Endothelial cell of umbilical vein (primary cell): ENCODE results near the gene MMP24. TPM values are rescaled to one million over a fixed set of nuclear protein-coding genes. Genes with fewer than 3 reads are reported as not detected.
"Not testable (repeated sequence)": the region's sequence is repeated elsewhere in the genome, so short reads cannot be mapped to it uniquely, and the experiment has no call there.

Source experiments
- BruUV-seq: library from RNA; stranded (reverse); fragments of 400-500 nt; replicated peaks from 2 replicates; lab custom pipeline; 2021; lab: Mats Ljungman, UMichigan
- CTCF ChIA-PET: fragments of 300-600, 350-600 bp; sonication (Branson Sonifier 250); formaldehyde crosslinking; loops from one replicate; lab custom pipeline; 2021; ENCODE audit warnings: antibody characterized with exemption, inconsistent platforms; lab: Charles Lee
- POLR2A ChIA-PET: fragments of 300-600, 350-600 bp; sonication (Branson Sonifier 250); formaldehyde crosslinking; loops from one replicate; lab custom pipeline; 2021; ENCODE audit warnings: antibody characterized with exemption, inconsistent platforms; lab: Charles Lee
- DNase-seq: peaks from one replicate; pipeline ENCODE4 v3.0.0-alpha.2; 2011; ENCODE audit warnings: low read depth, low spot score
- FAIRE-seq: peaks from 2 replicates; lab custom pipeline; 2011; peaks lifted over from hg19 to GRCh38; lab: Jason Lieb, UNC
- H2AFZ ChIP-seq: 2 replicates; pipeline ENCODE4 v1.6.0; 2012; ENCODE audit warnings: low read depth, low read length, control low read depth, inconsistent platforms
- H3K27ac ChIP-seq: 2 replicates; pipeline ENCODE4 v1.5.1; 2011; ENCODE audit warnings: low read depth, mild to moderate bottlenecking, control low read depth, low read length, moderate library complexity; ENCODE audit not compliant: insufficient read depth
- H3K27me3 ChIP-seq, 2 experiments: 2 replicates each; pipeline versions ENCODE4 v1.6.0 to v1.6.1; 2011; ENCODE audit warnings: low read length in 2 of 2, mixed read lengths in 1 of 2; ENCODE audit not compliant: control insufficient read depth in 2 of 2, insufficient read depth in 2 of 2
- H3K36me3 ChIP-seq, 2 experiments: 2 replicates in 1 of 2; 3 replicates in 1 of 2; pipeline ENCODE4 v1.5.1; 2011; ENCODE audit warnings: low read length in 2 of 2, mild to moderate bottlenecking in 1 of 2, moderate library complexity in 1 of 2; ENCODE audit not compliant: control insufficient read depth in 2 of 2, insufficient read depth in 2 of 2; ENCODE audit errors: extremely low read depth in 1 of 2
- H3K4me1 ChIP-seq: 3 replicates; pipeline ENCODE4 v1.5.1; 2011; ENCODE audit warnings: mild to moderate bottlenecking, low read length; ENCODE audit not compliant: control insufficient read depth, insufficient read depth; ENCODE audit errors: extremely low read depth
- H3K4me2 ChIP-seq: 2 replicates; pipeline ENCODE4 v1.6.1; 2011; ENCODE audit warnings: low read length, control low read depth, mixed read lengths; ENCODE audit not compliant: insufficient read depth
- H3K4me3 ChIP-seq, 3 experiments: fragments of 200-600 bp in 1 of 3; sonication (generic), shearing (Covaris generic) in 1 of 3; replicated peaks in 1 of 3; 2 replicates each; pipeline ENCODE4 v1.5.1; 2011 to 2016; ENCODE audit warnings: control low read depth in 3 of 3, low read length in 3 of 3, mild to moderate bottlenecking in 2 of 3, inconsistent platforms in 1 of 3, low read depth in 1 of 3, moderate library complexity in 1 of 3; ENCODE audit not compliant: insufficient read depth in 1 of 3
- H3K79me2 ChIP-seq: 2 replicates; pipeline ENCODE4 v1.6.0; 2012; ENCODE audit warnings: low read length, inconsistent platforms; ENCODE audit not compliant: control insufficient read depth, insufficient read depth
- H3K9ac ChIP-seq: replicated peaks from 2 replicates; pipeline ENCODE3; 2011; ENCODE audit warnings: low read length, control low read depth; ENCODE audit not compliant: insufficient read depth; ENCODE audit errors: extremely low read depth
- H3K9me1 ChIP-seq: replicated peaks from 3 replicates; pipeline ENCODE4 v1.6.0; 2011; ENCODE audit warnings: mild to moderate bottlenecking, low read length; ENCODE audit not compliant: control insufficient read depth, insufficient read depth; ENCODE audit errors: extremely low read depth
- H3K9me3 ChIP-seq: replicated peaks from 2 replicates; pipeline ENCODE4 v1.5.1; 2012; ENCODE audit warnings: low read length, inconsistent platforms; ENCODE audit not compliant: control insufficient read depth, insufficient read depth
- H4K20me1 ChIP-seq: replicated peaks from 2 replicates; pipeline ENCODE3; 2011; ENCODE audit warnings: mild to moderate bottlenecking, low read length; ENCODE audit not compliant: control insufficient read depth, insufficient read depth; ENCODE audit errors: extremely low read depth
- EZH2 ChIP-seq: IDR thresholded peaks from 2 replicates; pipeline ENCODE4 v1.6.1; 2012; ENCODE audit warnings: borderline replicate concordance, low read depth, mild to moderate bottlenecking, moderate library complexity, low read length, inconsistent platforms; ENCODE audit not compliant: severe bottlenecking
- FOS ChIP-seq: IDR thresholded peaks from 2 replicates; pipeline ENCODE4 v1.6.1; 2011; ENCODE audit warnings: mild to moderate bottlenecking, low read length, moderate library complexity, borderline replicate concordance; ENCODE audit not compliant: insufficient read depth
- MYC ChIP-seq: IDR thresholded peaks from one replicate; pipeline ENCODE4 v1.6.1; 2011; ENCODE audit warnings: mild to moderate bottlenecking, low read depth, low read length
- dilution Hi-C: fragments of 300-500 bp; cut with MboI; formaldehyde crosslinking; loops from one replicate; pipeline ENCODE4 v1.15.0; 2019; ENCODE audit warnings: low sequenced_read_pairs; ENCODE audit not compliant: extremely low pct_ligation_motif_present
- intact Hi-C: fragments of 100-400 bp; cut with micrococcal nuclease; formaldehyde crosslinking; loops from one replicate; pipeline ENCODE4 v1.10.0; 2022
- polyA plus RNA-seq, 4 experiments: library from polyadenylated mRNA; depleted of rRNA in 3 of 4; stranded (reverse) in 3 of 4; unstranded in 1 of 4; fragments of >200 nt; gene quantifications; 2 replicates each; pipeline versions ENCODE4 v1.2.1 to v1.2.3, GENCODE V29; 2011 to 2012; ENCODE audit warnings: missing spikeins in 1 of 4
- total RNA-seq: library from RNA; stranded (reverse); gene quantifications from 2 replicates; pipeline ENCODE4 v1.2.3, GENCODE V29; 2021

MMP24 gene
- total and polyA plus RNA-seq, 2 donors (not counting 3 experiments of a cell fraction or from before 2014, with no cell fraction given), result 0.27 to 0.54 TPM

DNA sequence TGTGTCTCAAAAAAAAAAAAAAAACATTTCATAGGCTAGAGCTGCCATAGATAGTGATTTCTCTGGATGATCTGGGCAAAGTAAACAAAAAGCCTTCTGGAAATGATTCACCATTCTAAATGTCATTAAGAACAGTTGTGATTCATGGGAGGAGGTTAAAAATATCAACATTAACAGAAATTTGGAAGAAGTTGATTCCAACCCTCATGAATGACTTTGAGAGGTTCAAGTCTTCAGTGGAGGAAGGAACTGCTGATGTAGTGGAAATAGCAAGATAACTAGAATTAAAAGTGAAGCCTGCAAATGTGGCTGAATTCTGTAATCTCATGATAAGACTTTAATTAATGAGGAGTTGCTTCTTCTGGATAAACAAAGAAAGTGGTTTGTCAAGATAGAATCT lies 26.8 kb upstream of the MMP24 start:
- H3K9ac ChIP-seq, result no peak overlapping the region
- no peaks in the 10 kb centered on the region for H4K20me1 ChIP-seq
- peaks cover 6% of the 10 kb centered on the region for H3K4me1 ChIP-seq
- intact Hi-C loops, result no loop called here
- ChIA-PET CTCF (interaction anchor here (1.3 kb wide), 1 partner anchor 104 kb away, joined by 3 read pairs; no protein-coding TSS in a partner anchor), POLR2A (no interaction called here)
- dilution Hi-C loops, result no loop called here
- H3K4me2 ChIP-seq, result no peak overlapping the region
- no peak overlapping the region for H3K4me3 ChIP-seq
- no peaks in the 10 kb centered on the region for H3K27me3 ChIP-seq
- FAIRE-seq (no peak), DNase-seq (no peak)
- H3K9me3 ChIP-seq, result peaks cover 2% of the 10 kb centered on the region
- no peak overlapping the region for H2AFZ ChIP-seq
- no peaks in the 10 kb centered on the region for H3K79me2 ChIP-seq
- no peaks in the 10 kb centered on the region for H3K36me3 ChIP-seq
- no peaks in the 10 kb centered on the region for H3K9me1 ChIP-seq
- H3K27ac ChIP-seq, result no peak overlapping the region
- BruUV-seq, result no TSS peak
- TF ChIP-seq FOS (peak; percentile 27), MYC (no peak)

DNA sequence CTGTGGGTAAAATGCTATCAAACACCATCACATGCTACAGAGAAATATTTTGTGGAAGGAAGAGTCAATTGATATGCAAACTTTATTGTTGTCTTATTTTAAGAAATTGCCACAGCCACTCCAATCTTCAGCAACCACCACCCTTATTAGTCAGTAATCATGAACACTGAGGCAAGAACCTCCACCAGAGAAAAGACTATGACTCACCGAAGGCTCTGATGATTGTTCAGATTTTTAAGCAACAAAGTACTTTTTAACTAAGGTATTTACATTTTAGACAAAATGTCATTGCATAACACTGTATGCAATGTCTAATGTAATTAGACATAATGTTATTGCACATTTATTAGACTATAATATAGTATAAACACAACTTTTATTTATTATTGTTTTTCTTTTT lies 26.2 kb upstream of the MMP24 start:
- Histone ChIP-seq H3K9me3 (peaks cover 2% of the 10 kb centered on the region), H3K4me2 (no peak overlapping the region), H3K9ac (no peak overlapping the region), H3K9me1 (no peaks in the 10 kb centered on the region), H3K36me3 (no peaks in the 10 kb centered on the region), H4K20me1 (no peaks in the 10 kb centered on the region), H2AFZ (no peak overlapping the region), H3K4me1 (peaks cover 6% of the 10 kb centered on the region), H3K79me2 (no peaks in the 10 kb centered on the region), H3K27ac (no peak overlapping the region), H3K4me3 (no peak overlapping the region), H3K27me3 (no peaks in the 10 kb centered on the region)
- no peak for DNase-seq
- ChIA-PET CTCF (interaction anchor here (2.8 kb wide), 1 partner anchor 55 kb away, joined by 14 read pairs; no protein-coding TSS in a partner anchor), POLR2A (no interaction called here)
- peak; percentile 59 for FAIRE-seq
- TF ChIP-seq EZH2 (no peak), FOS (peak; percentile 53)
- intact Hi-C loops, result no loop called here
- dilution Hi-C loops, result no loop called here
- no TSS peak for BruUV-seq

DNA sequence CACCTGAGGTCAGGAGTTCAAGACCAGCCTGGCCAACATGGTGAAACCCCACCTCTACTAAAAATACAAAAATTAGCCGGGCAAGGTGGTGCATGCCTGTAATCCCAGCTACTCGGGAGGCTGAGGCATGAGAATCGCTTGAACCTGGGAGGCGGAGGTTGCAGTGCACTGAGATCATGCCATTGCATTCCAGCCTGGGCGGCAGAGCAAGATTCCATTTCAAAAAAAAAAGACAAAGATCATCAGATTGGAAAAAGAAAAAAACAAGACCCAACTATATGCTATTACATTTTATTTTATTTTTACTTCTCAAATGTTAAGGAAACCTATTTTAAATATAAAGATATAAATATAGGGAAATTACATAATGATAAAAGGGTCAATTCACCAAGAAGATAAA lies 25.0 kb upstream of the MMP24 start:
- DNase-seq, H3K9ac ChIP-seq, FAIRE-seq, H2AFZ ChIP-seq, H3K4me1 ChIP-seq, POLR2A ChIA-PET, H3K9me3 ChIP-seq, H3K4me3 ChIP-seq, BruUV-seq, H3K27me3 ChIP-seq, H3K27ac ChIP-seq, H3K9me1 ChIP-seq, H3K36me3 ChIP-seq, dilution Hi-C loops, H4K20me1 ChIP-seq, intact Hi-C loops, H3K79me2 ChIP-seq, H3K4me2 ChIP-seq: not testable (repeated sequence)
- CTCF ChIA-PET, result interaction anchor here (2.8 kb wide), 1 partner anchor 56 kb away, joined by 14 read pairs; no protein-coding TSS in a partner anchor
